ENCODE results near the gene EHHADH. TPM values are rescaled to one million over a fixed set of nuclear protein-coding genes. Genes with fewer than 3 reads are reported as not detected.
A peak's percentile ranks its signal among the peaks of the same experiment; 100 is the strongest.

Gene EHHADH
- total and polyA plus RNA-seq, 2 donors (not counting 3 experiments of a cell fraction or from before 2014, with no cell fraction given), result 1.3 to 5.8 TPM

DNA sequence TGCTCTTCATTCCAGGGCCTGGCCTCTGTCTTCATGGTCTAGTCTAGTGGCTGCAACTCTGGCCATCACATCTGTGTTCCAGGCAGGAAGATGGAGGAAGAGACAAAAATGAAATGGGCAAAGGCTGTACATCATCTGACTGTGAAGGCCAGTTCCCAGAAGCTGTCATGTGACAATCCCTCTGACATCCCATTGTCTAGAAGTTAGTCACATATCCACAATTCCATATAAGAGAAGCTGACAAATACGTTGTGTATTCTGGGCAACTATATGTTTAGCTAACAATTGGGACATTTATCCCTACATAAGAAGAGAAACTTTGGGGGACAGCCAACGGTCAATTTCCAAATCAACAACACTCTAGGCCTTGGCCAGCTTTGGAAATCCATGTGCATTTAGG lies 66.5 kb downstream of the EHHADH start:
- Histone ChIP-seq H3K79me2 (ENCODE audit: control insufficient read depth, insufficient read depth, low read length) (no peaks in the 10 kb centered on the region), H3K36me3 (ENCODE audit: control insufficient read depth in 2 of 2, extremely low read depth in 1 of 2, insufficient read depth in 2 of 2, low read length in 2 of 2) (no peaks in the 10 kb centered on the region), H3K4me2 (ENCODE audit: insufficient read depth, low read length) (no peak overlapping the region), H3K9me3 (replicated peaks; ENCODE audit: control insufficient read depth, insufficient read depth, low read length) (no peaks in the 10 kb centered on the region), H3K9me1 (replicated peaks; ENCODE audit: control insufficient read depth, extremely low read depth, insufficient read depth, low read length) (no peaks in the 10 kb centered on the region), H3K4me1 (ENCODE audit: control insufficient read depth, extremely low read depth, insufficient read depth, low read length) (no peaks in the 10 kb centered on the region), H4K20me1 (replicated peaks; ENCODE audit: control insufficient read depth, extremely low read depth, insufficient read depth, low read length) (no peaks in the 10 kb centered on the region), H3K4me3 (replicated peaks in 1 of 3; ENCODE audit: insufficient read depth in 1 of 3, low read depth in 1 of 3, low read length in 3 of 3) (no peak overlapping the region), H3K27ac (ENCODE audit: insufficient read depth, low read depth, low read length) (no peak overlapping the region), H3K9ac (replicated peaks; ENCODE audit: extremely low read depth, insufficient read depth, low read length) (no peak overlapping the region), H3K27me3 (ENCODE audit: control insufficient read depth in 2 of 2, insufficient read depth in 2 of 2, low read length in 2 of 2) (no peaks in the 10 kb centered on the region), H2AFZ (ENCODE audit: low read depth, low read length) (no peak overlapping the region)
- FAIRE-seq (no peak), DNase-seq (ENCODE audit: low read depth, low spot score) (no peak)
- no peak for TF ChIP-seq GATA2 (IDR thresholded peaks at IDR 0.05; ENCODE audit: insufficient read depth, insufficient read length, low read depth, low read length)
- no peak for TF ChIP-seq POLR2A (IDR thresholded peaks at IDR 0.05; ENCODE audit: low read depth, low read length)
- no peak for TF ChIP-seq POLR2AphosphoS5 (IDR thresholded peaks at IDR 0.05; ENCODE audit: insufficient read depth, low read depth, low read length)
- no peak for TF ChIP-seq FOS (IDR thresholded peaks at IDR 0.05; ENCODE audit: borderline replicate concordance, insufficient read depth, low read length)
- no peak for TF ChIP-seq JUN (IDR thresholded peaks at IDR 0.05; ENCODE audit: borderline replicate concordance, insufficient read depth, insufficient read length, low read depth)
- POLR2A ChIA-PET, result no interaction called here
- BruUV-seq (replicated peaks), result no TSS peak
- dilution Hi-C loops (cut with MboI; ENCODE audit: extremely low pct_ligation_motif_present, low sequenced_read_pairs), result loop anchor here (25.0 kb wide), 1 partner anchor 325 kb away; no protein-coding TSS in a partner anchor
- intact Hi-C loops (cut with micrococcal nuclease), result no loop called here
- CTCF ChIA-PET, result interaction anchor here (0.8 to 1.0 kb wide), 2 partner anchors 9 to 13 kb away, joined by 3 to 5 read pairs; no protein-coding TSS in a partner anchor

GRCh38 chr3:185176750-185177359 lies 77.0 kb downstream of the EHHADH start:
- Histone ChIP-seq H3K79me2 (ENCODE audit: control insufficient read depth, insufficient read depth, low read length) (no peaks in the 10 kb centered on the region), H4K20me1 (replicated peaks; ENCODE audit: control insufficient read depth, extremely low read depth, insufficient read depth, low read length) (no peaks in the 10 kb centered on the region), H3K9me1 (replicated peaks; ENCODE audit: control insufficient read depth, extremely low read depth, insufficient read depth, low read length) (no peaks in the 10 kb centered on the region), H3K4me2 (ENCODE audit: insufficient read depth, low read length) (no peak overlapping the region), H3K9ac (replicated peaks; ENCODE audit: extremely low read depth, insufficient read depth, low read length) (no peak overlapping the region), H3K9me3 (replicated peaks; ENCODE audit: control insufficient read depth, insufficient read depth, low read length) (no peaks in the 10 kb centered on the region), H3K27ac (ENCODE audit: insufficient read depth, low read depth, low read length) (no peak overlapping the region), H3K4me3 (replicated peaks in 1 of 3; ENCODE audit: insufficient read depth in 1 of 3, low read depth in 1 of 3, low read length in 3 of 3) (no peak overlapping the region), H3K27me3 (ENCODE audit: control insufficient read depth in 2 of 2, insufficient read depth in 2 of 2, low read length in 2 of 2) (peaks cover 3 to 5% of the 10 kb centered on the region in 2 experiments), H3K4me1 (ENCODE audit: control insufficient read depth, extremely low read depth, insufficient read depth, low read length) (no peaks in the 10 kb centered on the region), H3K36me3 (ENCODE audit: control insufficient read depth in 2 of 2, extremely low read depth in 1 of 2, insufficient read depth in 2 of 2, low read length in 2 of 2) (no peaks in the 10 kb centered on the region), H2AFZ (ENCODE audit: low read depth, low read length) (no peak overlapping the region)
- CTCF ChIA-PET, result interaction anchor here (0.8 to 4.9 kb wide), 29 partner anchors 9 to 616 kb away, joined by 3 to 121 read pairs (median 5); partner anchors contain the start of gene EPHB3
- POLR2A ChIA-PET, result no interaction called here
- TF ChIP-seq, protein P1, sequence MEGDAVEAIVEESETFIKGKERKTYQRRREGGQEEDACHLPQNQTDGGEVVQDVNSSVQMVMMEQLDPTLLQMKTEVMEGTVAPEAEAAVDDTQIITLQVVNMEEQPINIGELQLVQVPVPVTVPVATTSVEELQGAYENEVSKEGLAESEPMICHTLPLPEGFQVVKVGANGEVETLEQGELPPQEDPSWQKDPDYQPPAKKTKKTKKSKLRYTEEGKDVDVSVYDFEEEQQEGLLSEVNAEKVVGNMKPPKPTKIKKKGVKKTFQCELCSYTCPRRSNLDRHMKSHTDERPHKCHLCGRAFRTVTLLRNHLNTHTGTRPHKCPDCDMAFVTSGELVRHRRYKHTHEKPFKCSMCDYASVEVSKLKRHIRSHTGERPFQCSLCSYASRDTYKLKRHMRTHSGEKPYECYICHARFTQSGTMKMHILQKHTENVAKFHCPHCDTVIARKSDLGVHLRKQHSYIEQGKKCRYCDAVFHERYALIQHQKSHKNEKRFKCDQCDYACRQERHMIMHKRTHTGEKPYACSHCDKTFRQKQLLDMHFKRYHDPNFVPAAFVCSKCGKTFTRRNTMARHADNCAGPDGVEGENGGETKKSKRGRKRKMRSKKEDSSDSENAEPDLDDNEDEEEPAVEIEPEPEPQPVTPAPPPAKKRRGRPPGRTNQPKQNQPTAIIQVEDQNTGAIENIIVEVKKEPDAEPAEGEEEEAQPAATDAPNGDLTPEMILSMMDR (IDR thresholded peaks at IDR 0.05; ENCODE audit: extremely low read depth in 1 of 2, insufficient read depth in 1 of 2, low read depth in 1 of 2, low read length in 2 of 2), result peak; percentile 46 to 60
- TF ChIP-seq, protein P2, sequence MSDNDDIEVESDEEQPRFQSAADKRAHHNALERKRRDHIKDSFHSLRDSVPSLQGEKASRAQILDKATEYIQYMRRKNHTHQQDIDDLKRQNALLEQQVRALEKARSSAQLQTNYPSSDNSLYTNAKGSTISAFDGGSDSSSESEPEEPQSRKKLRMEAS (IDR thresholded peaks at IDR 0.05; ENCODE audit: insufficient read depth, insufficient read length), result no peak
- DNase-seq (ENCODE audit: low read depth, low spot score) (peak; percentile 48), FAIRE-seq (peak; percentile 86)
- intact Hi-C loops (cut with micrococcal nuclease), result loop anchor here (1.0 kb wide), 3 partner anchors 39 to 302 kb away; no protein-coding TSS in a partner anchor
- BruUV-seq (replicated peaks), result no TSS peak
- dilution Hi-C loops (cut with MboI; ENCODE audit: extremely low pct_ligation_motif_present, low sequenced_read_pairs), result loop anchor here (25.0 kb wide), 1 partner anchor 315 kb away; no protein-coding TSS in a partner anchor

Measured in endothelial cell of umbilical vein (primary cell).